ENCODE measurements around the gene CDK2AP2.
"Not testable (repeated sequence)": the region's sequence is repeated elsewhere in the genome, so short reads cannot be mapped to it uniquely, and the experiment has no call there.

Gene CDK2AP2

DNA sequence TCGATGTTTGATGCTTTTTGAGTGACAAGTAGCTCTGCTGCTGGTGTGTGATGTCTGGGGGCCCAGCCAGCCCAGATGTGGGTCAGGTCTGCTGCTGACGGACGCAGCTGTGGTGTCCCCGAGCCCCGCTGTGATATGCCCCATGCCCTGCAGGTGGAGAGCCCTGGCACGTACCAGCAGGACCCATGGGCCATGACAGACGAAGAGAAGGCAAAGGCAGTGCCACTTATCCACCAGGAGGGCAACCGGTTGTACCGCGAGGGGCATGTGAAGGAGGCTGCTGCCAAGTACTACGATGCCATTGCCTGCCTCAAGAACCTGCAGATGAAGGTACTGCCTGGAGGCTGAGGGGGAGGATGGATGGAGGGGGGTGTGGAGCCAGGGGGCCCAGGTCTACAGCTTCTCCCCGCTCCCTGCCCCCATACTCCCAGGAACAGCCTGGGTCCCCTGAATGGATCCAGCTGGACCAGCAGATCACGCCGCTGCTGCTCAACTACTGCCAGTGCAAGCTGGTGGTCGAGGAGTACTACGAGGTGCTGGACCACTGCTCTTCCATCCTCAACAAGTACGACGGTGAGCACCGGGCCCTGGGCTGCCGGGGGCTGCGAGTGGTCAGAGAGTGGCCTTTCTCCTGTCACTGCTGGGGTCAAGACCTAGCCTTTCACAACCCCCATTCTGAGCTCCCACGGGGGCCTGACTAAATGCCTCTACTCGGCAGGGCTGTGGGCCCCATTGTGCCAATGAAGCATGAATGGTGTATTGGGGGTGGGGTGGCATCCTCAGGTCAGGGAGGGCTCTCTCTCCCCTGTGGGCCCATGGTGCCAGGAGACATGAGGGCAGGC lies 17.9 kb downstream of the CDK2AP2 start:
- DNase-seq (ENCODE audit: low read depth): no peak

- DNase-seq (ENCODE audit: low read depth): no peak
These were observed 18.6 kb downstream of the CDK2AP2 start for GRCh38 chr11:67489203-67489884.

DNA sequence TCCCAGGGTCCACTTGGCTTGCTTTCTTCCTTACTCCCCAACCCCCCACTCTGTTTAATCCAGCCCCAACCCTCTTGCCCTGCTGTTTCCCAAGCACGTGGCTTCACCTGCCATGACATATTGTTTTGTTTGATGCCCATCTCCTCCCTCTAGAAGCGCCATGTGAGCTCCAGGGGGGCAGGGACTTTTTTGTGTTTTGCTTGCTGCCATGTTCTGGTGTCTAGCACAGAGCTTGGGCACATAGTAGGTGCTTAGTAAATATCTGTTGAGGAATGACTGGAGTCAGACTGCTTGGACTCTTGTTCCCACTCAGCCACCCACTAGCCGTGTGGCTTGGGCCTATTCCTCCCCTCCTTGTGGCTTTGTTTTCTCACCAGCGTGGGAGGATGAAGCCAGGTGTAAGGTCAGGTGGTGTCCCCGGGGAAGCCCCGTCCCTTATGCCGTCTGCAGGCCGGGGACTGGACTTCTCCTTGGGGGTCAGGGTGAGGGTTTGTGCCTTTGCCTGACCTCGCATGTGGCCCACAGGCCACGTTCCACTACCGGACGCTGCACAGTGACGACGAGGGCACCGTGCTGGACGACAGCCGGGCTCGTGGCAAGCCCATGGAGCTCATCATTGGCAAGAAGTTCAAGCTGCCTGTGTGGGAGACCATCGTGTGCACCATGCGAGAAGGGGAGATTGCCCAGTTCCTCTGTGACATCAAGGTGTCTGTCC lies 21.3 kb downstream of the CDK2AP2 start:
- no peak for DNase-seq (ENCODE audit: low read depth)

DNA sequence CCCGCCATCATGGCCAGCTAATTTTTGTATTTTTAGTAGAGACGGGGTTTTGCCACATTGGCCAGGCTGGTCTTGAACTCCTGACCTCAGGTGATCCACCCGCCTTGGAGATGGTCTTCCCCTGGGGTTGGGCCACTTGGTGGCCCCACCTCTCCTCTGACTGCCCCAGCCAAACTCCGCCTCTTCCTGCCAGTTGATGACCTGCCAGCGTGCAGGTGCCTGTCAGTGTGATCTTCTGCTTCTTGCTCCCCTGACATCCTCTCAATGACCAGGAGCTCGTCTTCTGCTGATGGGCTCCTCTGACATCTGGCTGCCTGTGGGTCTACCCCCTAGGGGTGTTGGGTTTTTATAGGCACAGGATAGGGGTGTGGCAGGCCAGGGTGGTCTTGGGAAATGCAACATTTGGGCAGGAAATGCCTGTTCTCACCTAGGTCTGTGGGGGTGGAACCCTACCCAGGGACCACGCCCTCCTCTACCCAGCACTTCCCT lies 22.0 kb downstream of the CDK2AP2 start:
- DNase-seq (ENCODE audit: low read depth): not testable (repeated sequence)

- DNase-seq (ENCODE audit: low read depth): no peak
These were observed 23.1 kb downstream of the CDK2AP2 start for GRCh38 chr11:67484847-67485311.

- no peak for DNase-seq (ENCODE audit: low read depth)
These were observed 23.9 kb downstream of the CDK2AP2 start for GRCh38 chr11:67483831-67484665.

DNA sequence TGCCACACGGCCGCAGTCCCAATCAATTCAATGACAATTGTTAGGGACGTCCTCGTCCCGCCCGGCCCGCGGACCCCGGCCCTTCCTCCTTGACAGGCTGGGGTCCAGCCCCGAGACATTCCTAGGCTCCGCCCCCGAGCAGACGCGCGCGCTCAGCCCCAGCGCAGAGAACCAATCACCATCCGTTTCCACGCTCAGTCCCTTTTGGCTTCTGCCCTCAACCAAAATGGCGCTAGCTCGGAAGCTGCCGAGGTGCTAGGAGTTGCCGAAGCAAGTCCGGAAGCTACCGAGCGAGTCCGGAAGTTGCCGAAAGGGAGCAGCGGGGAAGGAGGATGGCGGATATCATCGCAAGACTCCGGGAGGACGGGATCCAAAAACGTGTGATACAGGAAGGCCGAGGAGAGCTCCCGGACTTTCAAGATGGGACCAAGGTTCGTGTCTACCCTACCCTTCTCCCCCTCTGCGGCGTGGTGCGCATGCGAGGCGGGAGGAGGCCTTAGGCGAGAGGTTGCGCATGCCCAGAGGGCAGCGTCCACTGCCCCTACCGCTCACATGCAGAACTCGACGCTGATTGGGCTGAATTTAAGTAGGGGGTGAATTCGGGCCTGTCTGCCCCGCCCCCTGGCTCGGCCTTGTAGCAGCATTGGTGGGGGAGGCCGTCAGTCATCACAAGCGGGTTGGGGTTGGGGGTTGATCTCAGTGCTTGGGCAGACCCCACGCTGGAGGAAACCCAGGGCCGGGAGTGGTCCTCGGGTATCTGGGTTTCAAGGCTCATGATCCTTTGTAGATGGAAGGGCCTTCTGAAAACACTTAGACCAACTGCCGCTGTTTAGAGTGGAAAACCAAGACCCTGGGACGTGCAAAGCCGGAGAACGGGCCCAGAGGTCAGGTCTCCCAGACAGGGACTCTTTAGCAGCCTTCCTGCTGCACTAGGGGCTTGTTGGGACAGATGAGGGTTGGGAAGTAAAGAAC lies 24.8 kb downstream of the CDK2AP2 start, which contains the start of gene AIP:
Gene AIP, plus strand, starts transcription at position 200 of the 972 bp plus-strand sequence. Its CDS starts 133 bp downstream, at position 333.
- DNase-seq (ENCODE audit: low read depth): peak; percentile 98

- DNase-seq (ENCODE audit: low read depth): no peak
These were observed 25.6 kb downstream of the CDK2AP2 start for GRCh38 chr11:67482275-67482826.

DNA sequence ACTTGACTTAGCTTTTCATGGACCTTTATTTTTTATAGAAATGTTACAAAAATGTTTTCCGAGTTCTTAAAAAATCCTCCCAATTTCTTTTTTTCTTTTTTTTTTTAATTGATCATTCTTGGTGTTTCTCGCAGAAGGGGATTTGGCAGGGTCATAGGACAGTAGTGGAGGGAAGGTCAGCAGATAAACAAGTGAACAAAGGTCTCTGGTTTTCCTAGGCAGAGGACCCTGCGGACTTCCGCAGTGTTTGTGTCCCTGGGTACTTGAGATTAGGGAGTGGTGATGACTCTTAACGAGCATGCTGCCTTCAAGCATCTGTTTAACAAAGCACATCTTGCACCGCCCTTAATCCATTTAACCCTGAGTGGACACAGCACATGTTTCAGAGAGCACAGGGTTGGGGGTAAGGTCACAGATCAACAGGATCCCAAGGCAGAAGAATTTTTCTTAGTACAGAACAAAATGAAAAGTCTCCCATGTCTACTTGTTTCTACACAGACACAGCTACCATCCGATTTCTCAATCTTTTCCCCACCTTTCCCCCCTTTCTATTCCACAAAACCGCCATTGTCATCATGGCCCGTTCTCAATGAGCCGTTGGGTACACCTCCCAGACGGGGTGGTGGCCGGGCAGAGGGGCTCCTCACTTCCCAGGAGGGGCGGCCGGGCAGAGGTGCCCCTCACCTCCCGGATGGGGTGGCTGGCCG lies 30.5 kb downstream of the CDK2AP2 start:
- not testable (repeated sequence) for DNase-seq (ENCODE audit: low read depth)

GRCh38 chr11:67476692-67477091 lies 31.3 kb downstream of the CDK2AP2 start:
- not testable (repeated sequence) for DNase-seq (ENCODE audit: low read depth)

DNA sequence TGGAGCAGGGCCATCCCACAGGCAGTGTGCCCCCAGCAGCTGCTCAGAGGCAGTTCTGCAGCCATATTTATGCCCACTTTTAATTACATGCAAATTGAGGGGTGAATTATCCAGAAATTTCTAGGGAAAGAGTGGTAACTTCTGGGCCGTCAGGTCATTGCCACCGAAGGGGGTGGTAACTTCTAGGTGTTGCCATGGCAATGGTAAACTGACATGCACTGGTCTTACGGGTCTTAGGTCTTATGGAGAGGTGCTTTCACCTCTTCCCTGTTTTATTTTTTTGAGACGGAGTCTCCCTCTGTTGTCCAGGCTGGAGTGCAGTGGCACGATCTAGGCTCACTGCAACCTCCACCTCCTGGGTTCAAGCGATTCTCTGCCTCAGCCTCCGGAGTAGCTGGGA lies 35.1 kb downstream of the CDK2AP2 start:
- no peak for DNase-seq (ENCODE audit: low read depth)

DNA sequence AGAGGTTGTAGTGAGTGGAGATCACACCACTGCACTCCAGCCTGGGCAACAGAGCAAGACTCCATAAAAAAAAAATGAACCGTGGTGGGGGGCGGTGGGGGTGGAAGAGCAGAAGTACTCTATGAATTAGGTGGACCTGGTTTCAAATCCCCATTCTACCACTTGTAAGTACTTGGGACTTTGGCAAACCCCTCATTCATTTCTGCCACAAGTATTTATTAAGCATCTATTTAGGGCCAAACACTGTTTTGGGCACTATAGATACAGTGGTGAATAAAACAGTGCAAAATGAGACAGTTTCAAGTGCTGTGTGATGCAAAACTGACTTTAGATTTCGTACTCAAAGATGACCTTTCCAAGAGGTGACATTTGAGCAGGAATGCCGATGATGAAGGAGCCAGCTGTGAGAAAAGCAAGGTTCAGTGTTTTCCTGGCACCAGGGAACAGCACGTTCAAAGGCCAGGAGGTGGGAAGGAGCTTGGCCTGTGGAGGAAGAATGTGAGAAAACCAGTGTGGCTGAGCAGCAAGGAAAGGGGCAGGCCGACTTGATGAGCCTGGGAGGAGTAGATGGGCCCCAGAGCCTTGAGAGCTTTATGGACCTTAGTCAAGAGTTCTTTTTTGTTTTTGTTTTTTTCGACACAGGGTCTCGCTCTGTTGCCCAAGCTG lies 37.5 kb downstream of the CDK2AP2 start:
- DNase-seq (ENCODE audit: low read depth): no peak

DNA sequence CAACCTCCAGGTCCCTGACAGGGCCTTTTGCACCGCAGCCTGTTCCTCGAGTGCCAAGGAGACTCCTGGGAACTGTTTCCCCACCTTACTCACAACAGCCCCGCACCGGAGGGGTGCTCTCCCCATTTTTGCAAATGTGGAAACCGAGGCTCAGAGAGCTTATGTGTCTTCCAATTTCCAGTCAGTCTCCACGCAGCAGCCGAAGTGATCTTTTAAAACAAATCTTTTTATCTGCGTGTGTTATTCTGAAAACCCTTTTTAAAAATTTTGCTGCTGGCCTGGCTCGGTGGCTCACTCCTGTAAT lies 38.5 kb downstream of the CDK2AP2 start:
- no peak for DNase-seq (ENCODE audit: low read depth)

- DNase-seq (ENCODE audit: low read depth): peak; percentile 92
These were observed 39.0 kb downstream of the CDK2AP2 start, which contains the start of gene TMEM134 for GRCh38 chr11:67468759-67469507. Gene TMEM134 (minus strand): TSS chr11:67469251. CDS start chr11:67469192, 59 bp downstream.

DNA sequence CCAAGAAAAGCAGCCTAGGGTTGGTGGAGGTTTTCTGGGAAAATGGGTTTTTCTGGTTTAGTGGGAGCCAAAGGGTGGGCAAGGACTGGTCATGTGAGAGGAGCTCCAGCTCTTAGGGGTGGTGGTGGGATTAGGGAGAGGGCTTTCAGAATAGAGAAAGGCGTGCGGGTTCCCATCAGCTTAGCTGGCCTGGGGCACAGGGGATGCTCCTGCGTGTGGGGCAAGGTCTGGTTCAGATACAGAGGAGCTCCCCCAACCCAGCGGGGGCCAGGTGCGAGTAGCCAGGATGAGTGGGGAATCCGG lies 39.6 kb downstream of the CDK2AP2 start:
- no peak for DNase-seq (ENCODE audit: low read depth)

- DNase-seq (ENCODE audit: low read depth): no peak
These were observed 39.9 kb downstream of the CDK2AP2 start for GRCh38 chr11:67468056-67468455.

GRCh38 chr11:67466962-67467771 lies 40.8 kb downstream of the CDK2AP2 start:
- no peak for DNase-seq (ENCODE audit: low read depth)
